Omental fat pad (tissue), 4 donors: ENCODE measurements around the gene KRTAP19-1. TPM values are rescaled to one million over a fixed set of nuclear protein-coding genes. Genes with fewer than 3 reads are reported as not detected.
"Not testable (repeated sequence)": the region's sequence is repeated elsewhere in the genome, so short reads cannot be mapped to it uniquely, and the experiment has no call there.

Experiments used
- ATAC-seq: fragments of 150-250 bp; one replicate; pipeline ENCODE4 v1.9.1; 2016; ENCODE audit warnings: mild to moderate bottlenecking, moderate library complexity; ENCODE audit not compliant: low FRiP score
- DNase-seq: peaks from one replicate; pipeline ENCODE4 v3.0.0-alpha.2; 2019; ENCODE audit warnings: low spot score
- CTCF ChIP-seq, 3 donors: fragments of 450-650 bp; IDR thresholded peaks; one replicate each; pipeline ENCODE4 v1.5.1; 2016 to 2017; ENCODE audit warnings: antibody characterized with exemption in 3 of 3, mild to moderate bottlenecking in 3 of 3, moderate library complexity in 2 of 3
- total RNA-seq, 4 donors: library from RNA; depleted of rRNA; stranded (reverse); fragments of >200 nt; gene quantifications; one replicate each; pipeline ENCODE4 v1.1.0, GENCODE V29; 2016

Gene KRTAP19-1
- not detected for total RNA-seq

DNA sequence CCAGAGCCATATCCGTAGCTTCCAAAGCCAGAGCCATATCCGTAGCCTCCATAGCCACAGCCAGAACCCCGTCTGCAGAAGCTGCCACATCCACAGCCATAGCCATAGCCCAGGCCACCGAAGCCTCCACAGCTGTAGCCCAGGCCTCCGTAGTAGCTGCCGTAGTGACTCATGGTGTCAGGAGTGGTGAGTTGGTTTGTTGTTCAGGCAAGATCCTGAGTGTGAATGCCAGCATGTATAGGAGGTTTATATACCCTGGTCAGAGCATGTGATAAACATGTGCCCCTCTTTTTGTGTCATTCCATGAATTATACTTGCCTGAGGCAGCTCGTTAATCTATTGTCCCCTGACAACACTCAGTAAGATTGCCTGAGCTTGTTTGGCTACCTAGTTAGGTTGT lies at the start of gene KRTAP19-1:
TSS of gene KRTAP19-1 (minus strand) at position 223 of the 400 bp plus-strand sequence. CDS start at position 173, 50 bp downstream.
- no peak for TF ChIP-seq CTCF (IDR thresholded peaks at IDR 0.05)
- DNase-seq (no peak), ATAC-seq (no peak)

GRCh38 chr21:30518876-30519275 lies 38.7 kb upstream of the KRTAP19-1 start:
- ATAC-seq: no peak
- DNase-seq: no peak
- TF ChIP-seq CTCF (IDR thresholded peaks at IDR 0.05): no peak

DNA sequence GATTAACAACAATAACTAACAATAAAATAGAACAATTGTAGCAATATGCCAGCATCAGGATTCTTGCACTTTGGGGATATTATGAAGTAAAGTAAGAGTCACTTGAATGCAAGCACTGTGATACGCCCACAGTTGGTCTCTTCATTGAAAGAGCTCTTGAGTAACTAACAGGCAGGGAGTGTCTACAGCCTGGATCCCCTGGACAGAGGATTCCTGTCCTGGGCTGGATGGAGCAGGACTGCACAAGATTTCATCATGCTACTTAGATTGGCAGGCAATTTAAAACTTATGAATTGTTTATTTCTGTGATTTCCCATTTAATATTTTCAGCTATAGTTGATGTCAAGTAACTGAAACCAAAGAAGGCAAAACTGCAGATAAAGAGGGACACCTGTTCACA lies 35.5 kb upstream of the KRTAP19-1 start:
- DNase-seq (no peak), ATAC-seq (no peak)
- TF ChIP-seq CTCF (IDR thresholded peaks at IDR 0.05): no peak

- not testable (repeated sequence) for ATAC-seq
These were observed 25.5 kb upstream of the KRTAP19-1 start for GRCh38 chr21:30505621-30506205.

GRCh38 chr21:30502041-30502440 lies 21.9 kb upstream of the KRTAP19-1 start, which contains the start of gene KRTAP19-5:
TSS of gene KRTAP19-5 (minus strand) at chr21:30502141. CDS start at chr21:30502090, 51 bp downstream.
- no peak for DNase-seq
- ATAC-seq: no peak
- TF ChIP-seq CTCF (IDR thresholded peaks at IDR 0.05): no peak

More at GRCh38 chr21:30505621-30506205, 25.5 kb upstream of the KRTAP19-1 start:
- DNase-seq: not testable (repeated sequence)

DNA sequence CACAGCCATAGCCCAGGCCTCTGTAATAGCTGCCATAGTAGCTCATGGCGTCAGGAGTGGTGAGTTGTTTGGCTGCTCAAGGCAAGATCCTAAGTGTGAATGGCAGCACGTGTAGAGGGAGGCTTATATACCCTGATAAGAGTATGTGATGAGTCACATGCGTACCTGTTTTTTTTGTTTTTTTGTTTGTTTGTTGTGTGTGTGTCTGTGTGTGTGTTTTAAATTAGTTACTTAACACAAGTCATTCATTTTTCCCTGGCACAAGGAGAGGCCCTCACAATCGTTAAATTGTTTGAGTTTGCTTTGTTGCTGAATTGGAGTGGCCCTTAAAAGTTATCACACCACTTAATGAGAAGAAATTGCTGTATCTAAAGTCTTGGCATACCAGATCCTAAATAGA lies 16.9 kb upstream of the KRTAP19-1 start, which contains the start of gene KRTAP19-4:
TSS of gene KRTAP19-4 (minus strand) at position 101 of the 400 bp plus-strand sequence. CDS start at position 46, 55 bp downstream.
- TF ChIP-seq CTCF (IDR thresholded peaks at IDR 0.05): no peak
- ATAC-seq (no peak), DNase-seq (no peak)

GRCh38 chr21:30491963-30492428 lies 11.8 kb upstream of the KRTAP19-1 start, which contains the start of gene KRTAP19-3:
TSS of gene KRTAP19-3 (minus strand) at chr21:30492013. CDS start at chr21:30491957, 56 bp downstream.
- no peak for TF ChIP-seq CTCF (IDR thresholded peaks at IDR 0.05)
- ATAC-seq (no peak), DNase-seq (no peak)
